Epithelial cell of proximal tubule (primary cell): ENCODE data around the gene ECM1. TPM values are rescaled to one million over a fixed set of nuclear protein-coding genes. Genes with fewer than 3 reads are reported as not detected.

Experiments
- DNase-seq: peaks from one replicate; pipeline ENCODE4 v3.0.0-alpha.2; 2011; ENCODE audit warnings: low read depth
- H3K4me3 ChIP-seq: 2 replicates; pipeline ENCODE4 v1.5.1; 2011; ENCODE audit warnings: low read depth, mild to moderate bottlenecking, low read length
- total RNA-seq: library from RNA; depleted of rRNA; stranded (reverse); fragments of >200 nt; gene quantifications from 2 replicates; pipeline ENCODE4 v1.2.3, GENCODE V29; 2015
- TF ChIP-seq, protein P1 (sequence below): conservative IDR thresholded peaks from 2 replicates; pipeline ENCODE4 v1.5.1; 2012; ENCODE audit warnings: low read depth, mild to moderate bottlenecking, low read length

ECM1 gene
- total RNA-seq, 1 donor from 2014 or later: 13.1 TPM

DNA sequence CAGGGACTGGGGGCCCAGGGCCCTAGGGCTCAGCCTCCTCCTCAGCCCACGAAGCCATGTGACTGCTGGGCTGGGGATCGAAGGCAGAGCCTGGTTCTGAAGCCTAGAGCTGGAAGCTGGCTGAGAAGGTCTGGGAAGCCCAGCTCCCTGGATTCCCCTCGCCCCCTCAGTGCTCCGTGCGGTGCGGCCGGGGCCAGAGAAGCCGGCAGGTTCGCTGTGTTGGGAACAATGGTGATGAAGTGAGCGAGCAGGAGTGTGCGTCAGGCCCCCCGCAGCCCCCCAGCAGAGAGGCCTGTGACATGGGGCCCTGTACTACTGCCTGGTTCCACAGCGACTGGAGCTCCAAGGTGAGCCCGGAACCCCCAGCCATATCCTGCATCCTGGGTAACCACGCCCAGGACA is 50.4 kb downstream of the ECM1 start:
- DNase-seq: no peak
- no peak overlapping the region for H3K4me3 ChIP-seq
- TF ChIP-seq, protein P1, sequence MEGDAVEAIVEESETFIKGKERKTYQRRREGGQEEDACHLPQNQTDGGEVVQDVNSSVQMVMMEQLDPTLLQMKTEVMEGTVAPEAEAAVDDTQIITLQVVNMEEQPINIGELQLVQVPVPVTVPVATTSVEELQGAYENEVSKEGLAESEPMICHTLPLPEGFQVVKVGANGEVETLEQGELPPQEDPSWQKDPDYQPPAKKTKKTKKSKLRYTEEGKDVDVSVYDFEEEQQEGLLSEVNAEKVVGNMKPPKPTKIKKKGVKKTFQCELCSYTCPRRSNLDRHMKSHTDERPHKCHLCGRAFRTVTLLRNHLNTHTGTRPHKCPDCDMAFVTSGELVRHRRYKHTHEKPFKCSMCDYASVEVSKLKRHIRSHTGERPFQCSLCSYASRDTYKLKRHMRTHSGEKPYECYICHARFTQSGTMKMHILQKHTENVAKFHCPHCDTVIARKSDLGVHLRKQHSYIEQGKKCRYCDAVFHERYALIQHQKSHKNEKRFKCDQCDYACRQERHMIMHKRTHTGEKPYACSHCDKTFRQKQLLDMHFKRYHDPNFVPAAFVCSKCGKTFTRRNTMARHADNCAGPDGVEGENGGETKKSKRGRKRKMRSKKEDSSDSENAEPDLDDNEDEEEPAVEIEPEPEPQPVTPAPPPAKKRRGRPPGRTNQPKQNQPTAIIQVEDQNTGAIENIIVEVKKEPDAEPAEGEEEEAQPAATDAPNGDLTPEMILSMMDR: no peak

DNA sequence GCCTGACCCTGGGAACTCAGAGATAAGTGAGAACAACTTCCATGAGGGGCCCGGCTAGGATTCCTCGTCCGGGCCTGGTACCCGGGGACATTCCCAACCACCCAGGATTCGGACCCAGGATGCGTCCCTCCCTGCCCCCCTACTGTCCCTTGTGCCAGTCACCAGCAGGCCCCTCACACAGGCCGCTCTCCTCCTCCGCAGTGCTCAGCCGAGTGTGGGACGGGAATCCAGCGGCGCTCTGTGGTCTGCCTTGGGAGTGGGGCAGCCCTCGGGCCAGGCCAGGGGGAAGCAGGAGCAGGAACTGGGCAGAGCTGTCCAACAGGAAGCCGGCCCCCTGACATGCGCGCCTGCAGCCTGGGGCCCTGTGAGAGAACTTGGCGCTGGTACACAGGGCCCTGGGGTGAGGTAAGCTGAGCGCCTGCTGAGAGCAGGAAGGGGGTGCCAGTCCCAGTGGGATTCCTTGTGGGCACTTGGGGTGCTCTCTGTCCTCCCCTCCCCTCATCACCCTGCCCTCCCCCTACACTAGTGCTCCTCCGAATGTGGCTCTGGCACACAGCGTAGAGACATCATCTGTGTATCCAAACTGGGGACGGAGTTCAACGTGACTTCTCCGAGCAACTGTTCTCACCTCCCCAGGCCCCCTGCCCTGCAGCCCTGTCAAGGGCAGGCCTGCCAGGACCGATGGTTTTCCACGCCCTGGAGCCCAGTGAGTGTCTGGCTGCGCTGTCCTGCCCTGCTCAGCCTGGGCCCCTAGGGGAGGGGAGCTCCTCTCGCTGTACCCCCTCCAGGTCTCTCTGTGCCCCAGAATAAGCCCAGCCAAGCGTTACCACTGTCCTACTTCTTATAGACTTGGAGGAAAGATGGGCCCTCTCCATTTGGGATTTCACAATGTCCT is 51.1 kb downstream of the ECM1 start:
- H3K4me3 ChIP-seq: no peak overlapping the region
- TF ChIP-seq, protein P1: no peak
- DNase-seq: no peak

DNA sequence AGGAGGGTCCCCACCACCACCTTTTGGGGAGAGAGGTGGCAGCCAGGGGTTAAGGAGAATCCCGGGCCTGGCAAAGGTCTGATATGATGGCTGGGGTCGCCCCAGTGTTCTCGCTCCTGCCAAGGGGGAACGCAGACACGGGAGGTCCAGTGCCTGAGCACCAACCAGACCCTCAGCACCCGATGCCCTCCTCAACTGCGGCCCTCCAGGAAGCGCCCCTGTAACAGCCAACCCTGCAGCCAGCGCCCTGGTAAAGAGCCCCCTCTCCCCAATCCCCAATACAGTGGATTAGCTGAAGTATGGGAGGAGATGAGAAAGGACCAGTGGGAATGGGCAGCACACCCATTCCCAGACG is 51.7 kb downstream of the ECM1 start:
- no peak for DNase-seq
- TF ChIP-seq, protein P1: no peak
- no peak overlapping the region for H3K4me3 ChIP-seq

DNA sequence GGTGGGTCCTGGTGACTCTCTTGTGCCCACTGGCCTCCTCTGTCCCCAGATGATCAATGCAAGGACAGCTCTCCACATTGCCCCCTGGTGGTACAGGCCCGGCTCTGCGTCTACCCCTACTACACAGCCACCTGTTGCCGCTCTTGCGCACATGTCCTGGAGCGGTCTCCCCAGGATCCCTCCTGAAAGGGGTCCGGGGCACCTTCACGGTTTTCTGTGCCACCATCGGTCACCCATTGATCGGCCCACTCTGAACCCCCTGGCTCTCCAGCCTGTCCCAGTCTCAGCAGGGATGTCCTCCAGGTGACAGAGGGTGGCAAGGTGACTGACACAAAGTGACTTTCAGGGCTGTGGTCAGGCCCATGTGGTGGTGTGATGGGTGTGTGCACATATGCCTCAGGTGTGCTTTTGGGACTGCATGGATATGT is 52.1 kb downstream of the ECM1 start:
- peak overlapping the region; percentile 63 for H3K4me3 ChIP-seq
- TF ChIP-seq, protein P1: peak; percentile 92
- DNase-seq: no peak

DNA sequence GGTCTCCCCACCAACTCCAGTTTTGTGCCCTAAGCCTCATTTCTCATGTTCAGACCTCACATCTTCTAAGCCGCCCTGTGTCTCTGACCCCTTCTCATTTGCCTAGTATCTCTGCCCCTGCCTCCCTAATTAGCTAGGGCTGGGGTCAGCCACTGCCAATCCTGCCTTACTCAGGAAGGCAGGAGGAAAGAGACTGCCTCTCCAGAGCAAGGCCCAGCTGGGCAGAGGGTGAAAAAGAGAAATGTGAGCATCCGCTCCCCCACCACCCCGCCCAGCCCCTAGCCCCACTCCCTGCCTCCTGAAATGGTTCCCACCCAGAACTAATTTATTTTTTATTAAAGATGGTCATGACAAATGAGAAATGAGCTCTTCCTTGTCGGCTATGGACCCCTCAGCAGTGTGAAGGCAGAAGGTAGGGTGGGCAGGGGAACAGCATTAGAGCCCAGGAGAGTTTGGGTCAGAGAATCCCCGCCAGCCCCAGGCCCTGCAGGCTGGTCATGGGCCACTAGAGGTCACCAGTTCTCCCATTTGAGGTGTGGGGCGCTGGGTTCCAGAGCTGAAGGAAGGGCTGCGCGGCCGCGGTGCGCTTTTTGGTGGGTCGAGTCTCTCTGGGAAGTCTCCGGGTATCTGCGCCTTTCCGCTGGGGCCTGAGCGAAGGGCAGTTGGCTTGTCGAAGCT is 52.8 kb downstream of the ECM1 start:
- TF ChIP-seq, protein P1: peak; percentile 84
- no peak for DNase-seq
- peak overlapping the region; percentile 63 for H3K4me3 ChIP-seq

DNA sequence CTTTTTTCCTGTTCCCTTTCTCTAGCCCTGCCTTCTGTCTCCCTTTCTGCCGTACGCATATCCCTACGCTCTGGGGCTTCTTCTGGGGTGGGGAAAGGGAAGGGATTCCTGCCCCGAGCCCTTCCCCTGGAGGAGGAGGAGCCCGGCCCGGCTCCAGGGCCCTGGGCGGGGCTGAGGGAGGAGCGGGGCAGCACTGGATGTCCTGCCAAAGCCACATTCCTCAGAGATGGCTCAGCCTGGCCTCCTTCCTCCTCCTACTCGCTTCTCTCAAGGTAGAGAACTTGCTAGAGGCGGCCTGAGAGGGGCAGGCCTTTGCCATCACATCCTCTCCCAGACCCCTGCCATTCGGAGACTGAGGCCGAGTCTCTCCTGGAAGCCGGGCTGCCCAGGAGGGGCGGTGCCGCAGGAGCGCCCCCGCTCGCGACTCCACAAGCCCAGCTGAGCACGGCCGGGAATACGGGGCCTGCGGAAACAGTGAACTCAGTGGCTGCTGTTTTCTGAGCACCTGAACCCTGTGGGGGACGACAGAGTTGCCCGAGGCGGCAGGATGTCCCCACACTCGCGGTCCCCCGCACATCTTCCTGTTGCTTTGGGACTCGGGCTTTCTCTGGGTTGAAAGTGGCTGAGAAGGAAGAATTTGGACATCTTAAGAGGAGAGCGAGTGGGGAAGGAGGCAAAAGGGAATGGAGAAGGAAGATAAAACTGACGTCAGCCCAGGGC is 53.5 kb downstream of the ECM1 start:
- DNase-seq: peak; percentile 85
- TF ChIP-seq, protein P1: no peak
- peak overlapping the region; percentile 63 for H3K4me3 ChIP-seq
